Gastroesophageal sphincter (tissue), 3 donors: ENCODE measurements around the gene TNFSF15.

ENCODE experiments used
- POLR2AphosphoS5 ChIP-seq: sonication (generic); formaldehyde crosslinking; IDR thresholded peaks from one replicate; pipeline ENCODE4 v1.6.1; 2017; ENCODE audit warnings: antibody characterized with exemption
- TF ChIP-seq, protein P1 (sequence below), 4 experiments: fragments of 200-600 bp in 2 of 4; fragments of 450-650 bp in 2 of 4; sonication (generic) in 1 of 4; IDR thresholded peaks; one replicate each; pipeline ENCODE4 v1.5.1; 2017 to 2019; ENCODE audit warnings: antibody characterized with exemption in 4 of 4, mild to moderate bottlenecking in 2 of 4, moderate library complexity in 2 of 4

DNA sequence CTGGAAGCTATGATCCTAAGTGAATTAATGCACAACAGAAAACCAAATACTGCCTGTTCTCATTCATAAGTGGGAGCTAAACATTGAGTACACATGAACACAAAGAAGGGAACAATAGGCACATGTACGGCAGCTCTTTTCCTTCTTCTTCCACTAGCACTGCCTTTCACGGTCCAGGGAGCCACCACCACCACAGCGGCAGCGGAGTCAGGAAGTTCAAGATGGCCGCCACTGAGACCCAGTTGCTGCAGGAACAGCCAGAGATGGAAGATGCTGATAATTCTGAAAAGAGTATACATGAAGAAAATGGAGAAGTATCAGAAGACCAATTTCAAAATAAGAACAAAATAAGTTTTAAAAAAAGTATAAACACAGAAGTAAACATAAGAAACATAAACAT is 39.5 kb upstream of the TNFSF15 start:
- TF ChIP-seq, protein P1, sequence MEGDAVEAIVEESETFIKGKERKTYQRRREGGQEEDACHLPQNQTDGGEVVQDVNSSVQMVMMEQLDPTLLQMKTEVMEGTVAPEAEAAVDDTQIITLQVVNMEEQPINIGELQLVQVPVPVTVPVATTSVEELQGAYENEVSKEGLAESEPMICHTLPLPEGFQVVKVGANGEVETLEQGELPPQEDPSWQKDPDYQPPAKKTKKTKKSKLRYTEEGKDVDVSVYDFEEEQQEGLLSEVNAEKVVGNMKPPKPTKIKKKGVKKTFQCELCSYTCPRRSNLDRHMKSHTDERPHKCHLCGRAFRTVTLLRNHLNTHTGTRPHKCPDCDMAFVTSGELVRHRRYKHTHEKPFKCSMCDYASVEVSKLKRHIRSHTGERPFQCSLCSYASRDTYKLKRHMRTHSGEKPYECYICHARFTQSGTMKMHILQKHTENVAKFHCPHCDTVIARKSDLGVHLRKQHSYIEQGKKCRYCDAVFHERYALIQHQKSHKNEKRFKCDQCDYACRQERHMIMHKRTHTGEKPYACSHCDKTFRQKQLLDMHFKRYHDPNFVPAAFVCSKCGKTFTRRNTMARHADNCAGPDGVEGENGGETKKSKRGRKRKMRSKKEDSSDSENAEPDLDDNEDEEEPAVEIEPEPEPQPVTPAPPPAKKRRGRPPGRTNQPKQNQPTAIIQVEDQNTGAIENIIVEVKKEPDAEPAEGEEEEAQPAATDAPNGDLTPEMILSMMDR (IDR thresholded peaks at IDR 0.05): no peak
- no peak for TF ChIP-seq POLR2AphosphoS5
